ENCODE measurements around the gene SUGCT.

DNA sequence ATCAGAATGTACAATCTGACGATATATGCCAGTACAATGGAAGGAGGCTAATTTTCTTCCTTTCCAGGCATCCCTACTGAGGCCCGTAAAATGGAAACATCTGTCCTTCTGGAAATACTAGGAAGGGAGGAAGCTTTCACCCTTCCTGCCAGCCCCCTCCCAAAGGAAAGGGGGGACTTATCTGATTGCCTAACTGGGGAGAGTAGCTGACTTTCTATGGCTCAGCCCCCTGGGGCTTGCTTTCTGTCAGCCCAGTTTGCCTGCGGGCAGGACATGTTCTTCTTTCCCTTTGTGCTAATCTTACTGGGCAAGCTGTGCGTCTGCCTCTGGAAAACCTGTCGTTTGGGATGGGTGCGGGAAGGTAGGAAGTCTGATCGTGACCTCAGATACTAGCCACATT is 508.9 kb downstream of the SUGCT start:
- TF ChIP-seq CTCF (conservative IDR thresholded peaks at IDR 0.05 in 1 of 2, IDR thresholded peaks at IDR 0.05 in 1 of 2; ENCODE audit: extremely low read depth in 1 of 2, insufficient read depth in 1 of 2, low read depth in 1 of 2, low read length in 2 of 2) (no peak), EZH2 (IDR thresholded peaks at IDR 0.05; ENCODE audit: borderline replicate concordance, low read length) (no peak)
